ENCODE data around the gene NFIC. TPM values are rescaled to one million over a fixed set of nuclear protein-coding genes. Genes with fewer than 3 reads are reported as not detected.

NFIC gene
- total and polyA plus RNA-seq, 10 of the 15 experiments (the other 5 are each of a cell fraction or from before 2014, with no cell fraction given) = 0.71 to 53.5 (median 10.2) TPM

DNA sequence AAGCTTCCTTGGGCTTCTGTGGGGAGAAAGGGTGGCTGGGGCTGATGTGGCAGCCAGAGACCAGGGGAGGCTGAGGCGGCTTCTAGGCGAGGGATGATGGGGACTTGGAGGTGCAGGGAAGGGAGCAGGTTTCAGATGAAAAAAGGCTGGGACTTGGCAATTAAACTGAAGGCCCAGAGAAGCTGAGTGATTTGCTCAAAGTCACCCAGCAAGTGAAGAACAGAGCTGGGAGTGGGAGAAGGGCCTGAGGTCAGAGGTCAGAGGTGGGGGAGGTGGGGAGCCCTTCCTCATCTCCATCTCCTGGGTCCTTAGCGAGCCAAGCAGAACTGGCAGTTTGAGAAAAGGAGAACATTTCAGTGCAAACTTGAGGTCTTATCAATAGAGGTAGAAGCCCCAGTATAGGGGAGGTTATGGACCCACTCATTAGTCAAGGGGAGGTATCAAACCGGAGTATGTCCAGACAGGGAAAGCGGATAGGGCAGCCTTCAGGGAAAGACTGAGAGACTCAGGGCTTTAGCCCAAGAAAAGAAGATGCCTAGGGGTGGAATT lies 49.6 kb upstream of the NFIC start (continued):
- TF ChIP-seq, protein P1, sequence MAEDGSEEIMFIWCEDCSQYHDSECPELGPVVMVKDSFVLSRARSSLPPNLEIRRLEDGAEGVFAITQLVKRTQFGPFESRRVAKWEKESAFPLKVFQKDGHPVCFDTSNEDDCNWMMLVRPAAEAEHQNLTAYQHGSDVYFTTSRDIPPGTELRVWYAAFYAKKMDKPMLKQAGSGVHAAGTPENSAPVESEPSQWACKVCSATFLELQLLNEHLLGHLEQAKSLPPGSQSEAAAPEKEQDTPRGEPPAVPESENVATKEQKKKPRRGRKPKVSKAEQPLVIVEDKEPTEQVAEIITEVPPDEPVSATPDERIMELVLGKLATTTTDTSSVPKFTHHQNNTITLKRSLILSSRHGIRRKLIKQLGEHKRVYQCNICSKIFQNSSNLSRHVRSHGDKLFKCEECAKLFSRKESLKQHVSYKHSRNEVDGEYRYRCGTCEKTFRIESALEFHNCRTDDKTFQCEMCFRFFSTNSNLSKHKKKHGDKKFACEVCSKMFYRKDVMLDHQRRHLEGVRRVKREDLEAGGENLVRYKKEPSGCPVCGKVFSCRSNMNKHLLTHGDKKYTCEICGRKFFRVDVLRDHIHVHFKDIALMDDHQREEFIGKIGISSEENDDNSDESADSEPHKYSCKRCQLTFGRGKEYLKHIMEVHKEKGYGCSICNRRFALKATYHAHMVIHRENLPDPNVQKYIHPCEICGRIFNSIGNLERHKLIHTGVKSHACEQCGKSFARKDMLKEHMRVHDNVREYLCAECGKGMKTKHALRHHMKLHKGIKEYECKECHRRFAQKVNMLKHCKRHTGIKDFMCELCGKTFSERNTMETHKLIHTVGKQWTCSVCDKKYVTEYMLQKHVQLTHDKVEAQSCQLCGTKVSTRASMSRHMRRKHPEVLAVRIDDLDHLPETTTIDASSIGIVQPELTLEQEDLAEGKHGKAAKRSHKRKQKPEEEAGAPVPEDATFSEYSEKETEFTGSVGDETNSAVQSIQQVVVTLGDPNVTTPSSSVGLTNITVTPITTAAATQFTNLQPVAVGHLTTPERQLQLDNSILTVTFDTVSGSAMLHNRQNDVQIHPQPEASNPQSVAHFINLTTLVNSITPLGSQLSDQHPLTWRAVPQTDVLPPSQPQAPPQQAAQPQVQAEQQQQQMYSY (CRISPR knock-in tag; IDR thresholded peaks at IDR 0.05) = no peak
- TF ChIP-seq WRNIP1 (IDR thresholded peaks at IDR 0.05; ENCODE audit: borderline replicate concordance, low read depth, low read length) = no peak
- TF ChIP-seq, protein P2, sequence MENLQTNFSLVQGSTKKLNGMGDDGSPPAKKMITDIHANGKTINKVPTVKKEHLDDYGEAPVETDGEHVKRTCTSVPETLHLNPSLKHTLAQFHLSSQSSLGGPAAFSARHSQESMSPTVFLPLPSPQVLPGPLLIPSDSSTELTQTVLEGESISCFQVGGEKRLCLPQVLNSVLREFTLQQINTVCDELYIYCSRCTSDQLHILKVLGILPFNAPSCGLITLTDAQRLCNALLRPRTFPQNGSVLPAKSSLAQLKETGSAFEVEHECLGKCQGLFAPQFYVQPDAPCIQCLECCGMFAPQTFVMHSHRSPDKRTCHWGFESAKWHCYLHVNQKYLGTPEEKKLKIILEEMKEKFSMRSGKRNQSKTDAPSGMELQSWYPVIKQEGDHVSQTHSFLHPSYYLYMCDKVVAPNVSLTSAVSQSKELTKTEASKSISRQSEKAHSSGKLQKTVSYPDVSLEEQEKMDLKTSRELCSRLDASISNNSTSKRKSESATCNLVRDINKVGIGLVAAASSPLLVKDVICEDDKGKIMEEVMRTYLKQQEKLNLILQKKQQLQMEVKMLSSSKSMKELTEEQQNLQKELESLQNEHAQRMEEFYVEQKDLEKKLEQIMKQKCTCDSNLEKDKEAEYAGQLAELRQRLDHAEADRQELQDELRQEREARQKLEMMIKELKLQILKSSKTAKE (IDR thresholded peaks at IDR 0.05; ENCODE audit: low read depth, poor library complexity, severe bottlenecking) = no peak

DNA sequence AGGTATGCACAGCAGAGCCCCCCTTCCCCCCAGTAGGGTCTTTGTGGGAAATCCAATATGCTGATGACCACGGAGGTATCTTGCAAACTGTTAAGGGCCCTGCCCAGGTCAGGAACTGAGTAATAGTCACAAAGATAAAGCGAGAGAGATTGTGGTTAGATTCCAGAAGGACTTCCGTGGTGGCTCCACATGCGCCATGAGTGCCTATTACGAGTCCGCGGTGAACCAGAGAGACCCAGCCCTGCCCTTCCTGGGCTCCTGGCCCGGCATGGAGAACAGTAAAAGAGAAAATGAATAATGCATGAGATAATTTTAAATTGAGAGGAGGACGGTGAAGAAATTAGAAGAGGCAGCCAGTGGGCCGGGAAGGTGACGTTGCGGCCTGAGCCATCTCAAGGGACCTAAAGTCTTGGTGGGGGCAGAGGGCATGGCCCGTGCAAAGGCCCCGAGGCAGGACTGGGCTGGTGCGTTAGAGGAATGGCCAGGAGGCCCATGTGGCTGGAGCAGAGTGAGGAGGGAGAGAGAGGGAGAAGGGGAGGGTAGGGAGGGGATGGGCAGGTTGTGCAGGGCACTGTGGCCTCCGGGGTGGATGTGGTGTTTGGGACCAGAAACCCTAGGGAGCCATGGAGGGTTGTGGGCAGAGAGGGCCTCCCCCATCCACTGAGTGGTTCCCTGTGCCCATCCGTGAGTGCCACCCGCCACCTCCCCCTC lies 46.6 kb upstream of the NFIC start:
- no peak for DNase-seq (ENCODE audit: low read depth, low spot score)
- H4K20me1 ChIP-seq (ENCODE audit: control insufficient read depth, insufficient read depth) = no peaks in the 10 kb centered on the region
- H3K4me3 ChIP-seq = no peak overlapping the region
- TF ChIP-seq SIX5 (IDR thresholded peaks at IDR 0.05; ENCODE audit: low read depth, low read length, severe bottlenecking) (no peak), BHLHE40 (IDR thresholded peaks at IDR 0.05; ENCODE audit: borderline replicate concordance in 1 of 2, low read depth in 2 of 2, low read length in 1 of 2) (no peak), HDAC2 (IDR thresholded peaks at IDR 0.05) (no peak), EZH2 (IDR thresholded peaks at IDR 0.05; ENCODE audit: borderline replicate concordance, control insufficient read depth, low read depth, low read length) (no peak), TBL1XR1 (IDR thresholded peaks at IDR 0.05; ENCODE audit: low read depth, low read length) (no peak), BMI1 (IDR thresholded peaks at IDR 0.05; ENCODE audit: borderline replicate concordance) (no peak), NRF1 (conservative IDR thresholded peaks at IDR 0.05; ENCODE audit: low read depth, low read length) (no peak), SMAD1 (IDR thresholded peaks at IDR 0.05; ENCODE audit: low read depth, partially characterized antibody) (no peak)
- TF ChIP-seq, protein P3, sequence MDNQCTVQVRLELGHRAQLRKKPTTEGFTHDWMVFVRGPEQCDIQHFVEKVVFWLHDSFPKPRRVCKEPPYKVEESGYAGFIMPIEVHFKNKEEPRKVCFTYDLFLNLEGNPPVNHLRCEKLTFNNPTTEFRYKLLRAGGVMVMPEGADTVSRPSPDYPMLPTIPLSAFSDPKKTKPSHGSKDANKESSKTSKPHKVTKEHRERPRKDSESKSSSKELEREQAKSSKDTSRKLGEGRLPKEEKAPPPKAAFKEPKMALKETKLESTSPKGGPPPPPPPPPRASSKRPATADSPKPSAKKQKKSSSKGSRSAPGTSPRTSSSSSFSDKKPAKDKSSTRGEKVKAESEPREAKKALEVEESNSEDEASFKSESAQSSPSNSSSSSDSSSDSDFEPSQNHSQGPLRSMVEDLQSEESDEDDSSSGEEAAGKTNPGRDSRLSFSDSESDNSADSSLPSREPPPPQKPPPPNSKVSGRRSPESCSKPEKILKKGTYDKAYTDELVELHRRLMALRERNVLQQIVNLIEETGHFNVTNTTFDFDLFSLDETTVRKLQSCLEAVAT (IDR thresholded peaks at IDR 0.05) = no peak
- no peaks in the 10 kb centered on the region for H3K9me3 ChIP-seq (replicated peaks; ENCODE audit: control insufficient read depth, insufficient read depth, low read length)
- no peak for FAIRE-seq
- ChIA-PET CTCF (no interaction called here), RAD21 (ENCODE audit: unreplicated experiment) (no interaction called here), POLR2A (no interaction called here), SMC1A (ENCODE audit: uncharacterized antibody, unreplicated experiment) (no interaction called here)
- no peaks in the 10 kb centered on the region for H3K27me3 ChIP-seq (replicated peaks in 1 of 2; ENCODE audit: control insufficient read depth in 2 of 2, insufficient read depth in 2 of 2, low read length in 1 of 2)
- H3K36me3 ChIP-seq (ENCODE audit: control insufficient read depth in 2 of 2, insufficient read depth in 2 of 2, low read length in 1 of 2) = no peaks in the 10 kb centered on the region
- in situ Hi-C loops (cut with MboI) = no loop called here
- intact Hi-C loops (cut with micrococcal nuclease; ENCODE audit: unreplicated experiment) = no loop called here
- 14% methylated on average over 15 of the region's 18 CpGs for WGBS (ENCODE audit: insufficient coverage, insufficient replicate concordance, low lambda C conversion rate, missing lambda C conversion rate)
- H3K9ac ChIP-seq (ENCODE audit: control insufficient read depth, insufficient read depth, low read length) = no peak overlapping the region
- H2AFZ ChIP-seq (ENCODE audit: control insufficient read depth, low read depth, low read length) = no peak overlapping the region
- no peak overlapping the region for H3K4me2 ChIP-seq (ENCODE audit: control insufficient read depth, insufficient read depth)
- ATAC-seq = no peak
- H3K79me2 ChIP-seq (ENCODE audit: control insufficient read depth, insufficient read depth, low read length) = no peaks in the 10 kb centered on the region
- H3K4me1 ChIP-seq (ENCODE audit: control insufficient read depth, insufficient read depth, low read length) = no peaks in the 10 kb centered on the region
- no peak overlapping the region for H3K27ac ChIP-seq (ENCODE audit: control insufficient read depth, insufficient read depth)
- BruUV-seq (replicated peaks) = no TSS peak
